ENCODE results near the gene DHFR. TPM values are rescaled to one million over a fixed set of nuclear protein-coding genes. Genes with fewer than 3 reads are reported as not detected.

DHFR gene
- total and polyA plus RNA-seq, 2 of the 8 experiments (the other 6 are each of a cell fraction or from before 2014, with no cell fraction given): 46.4 to 88.9 TPM

- Histone ChIP-seq H3K9me3 (ENCODE audit: insufficient read depth in 2 of 2, low read depth in 1 of 2, low read length in 1 of 2) (no peaks in the 10 kb centered on the region), H4K5ac (ENCODE audit: insufficient read length, low read depth, low read length) (no peak overlapping the region), H3K4me3 (ENCODE audit: extremely low read depth in 1 of 4, insufficient read depth in 2 of 4, low read depth in 3 of 4, low read length in 4 of 4) (no peak overlapping the region), H3K9ac (replicated peaks in 1 of 4; ENCODE audit: extremely low read depth in 1 of 4, low read depth in 3 of 4, low read length in 3 of 4) (no peak overlapping the region), H3K23ac (ENCODE audit: insufficient read length) (no peak overlapping the region), H3K56ac (replicated peaks; ENCODE audit: insufficient read length, low read depth, low read length) (no peak overlapping the region), H3K27me3 (replicated peaks in 1 of 4; ENCODE audit: control insufficient read depth in 3 of 4, extremely low read depth in 1 of 4, insufficient read depth in 3 of 4, low read length in 3 of 4) (no peaks in the 10 kb centered on the region), H3K14ac (ENCODE audit: insufficient read length) (no peak overlapping the region), H3K27ac (ENCODE audit: low read depth, low read length) (no peak overlapping the region), H3K79me2 (ENCODE audit: control insufficient read depth in 1 of 2, insufficient read depth in 2 of 2, low read length in 2 of 2) (no peaks in the 10 kb centered on the region), H3K36me3 (ENCODE audit: control insufficient read depth in 2 of 4, insufficient read depth in 4 of 4, low read length in 3 of 4) (peaks cover 0 to 59% (median 16%) of the 10 kb centered on the region in 4 experiments; a peak in 7 of 8 replicates), H3K18ac (ENCODE audit: extremely low read depth, low read length) (no peak overlapping the region), H2AK5ac (ENCODE audit: low read depth, low read length) (no peak overlapping the region), H3K79me1 (ENCODE audit: low read depth, low read length) (no peaks in the 10 kb centered on the region), H3K23me2 (ENCODE audit: low read depth, low read length) (no peaks in the 10 kb centered on the region; the same call in 1 of the 2 replicates), H3K4ac (replicated peaks; ENCODE audit: insufficient read length, low read depth, low read length) (no peak overlapping the region), H4K8ac (ENCODE audit: extremely low read depth, insufficient read depth, low read length) (no peak overlapping the region), H2BK5ac (ENCODE audit: low read depth, low read length) (no peak overlapping the region), H2BK120ac (replicated peaks; ENCODE audit: low read depth, low read length) (no peak overlapping the region), H2AFZ (ENCODE audit: low read length) (no peak overlapping the region), H3K4me1 (replicated peaks in 1 of 4; ENCODE audit: control insufficient read depth in 3 of 4, insufficient read depth in 4 of 4, low read length in 3 of 4) (no peaks in the 10 kb centered on the region), H2BK12ac (ENCODE audit: low read depth, low read length) (no peak overlapping the region), H4K20me1 (replicated peaks in 1 of 2; ENCODE audit: control insufficient read depth in 1 of 2, insufficient read depth in 2 of 2, low read length in 2 of 2) (peaks cover 0 to 2% of the 10 kb centered on the region in 2 experiments), H2BK20ac (ENCODE audit: low read length) (no peak overlapping the region), H4K91ac (replicated peaks; ENCODE audit: insufficient read length, low read length) (no peak overlapping the region), H2BK15ac (ENCODE audit: low read length) (no peak overlapping the region), H3K4me2 (ENCODE audit: insufficient read depth in 1 of 2, low read depth in 2 of 2, low read length in 2 of 2) (no peak overlapping the region)
- ChIA-PET POLR2A (ENCODE audit: partially characterized antibody) (interaction anchor here (1.4 kb wide), 1 partner anchor 10 kb away, joined by 5 read pairs; no protein-coding TSS in a partner anchor), CTCF (ENCODE audit: partially characterized antibody) (no interaction called here)
- DNase-seq (ENCODE audit: low read depth in 1 of 2, low spot score in 2 of 2) (no peak), FAIRE-seq (no peak)
- WGBS, 2 experiments (ENCODE audit: extremely low coverage in 1 of 2, insufficient coverage in 1 of 2, insufficient read length in 1 of 2, insufficient replicate concordance in 2 of 2, low coverage in 1 of 2, low lambda C conversion rate in 2 of 2, missing lambda C conversion rate in 1 of 2): 86% methylated on average over 2 of the region's 2 CpGs; no CpG with 5 or more reads in 1 of the 2 experiments
- TF ChIP-seq CHD1 (IDR thresholded peaks at IDR 0.05; ENCODE audit: low read depth, low read length): no peak
- no peak for TF ChIP-seq SP1 (IDR thresholded peaks at IDR 0.05; ENCODE audit: low read depth, low read length)
- TF ChIP-seq TBP (IDR thresholded peaks at IDR 0.05; ENCODE audit: low read depth, low read length): no peak
- no peak for TF ChIP-seq SIN3A (conservative IDR thresholded peaks at IDR 0.05 in 1 of 2, IDR thresholded peaks at IDR 0.05 in 1 of 2; ENCODE audit: low read depth in 1 of 2, low read length in 2 of 2)
- TF ChIP-seq CHD2 (IDR thresholded peaks at IDR 0.05; ENCODE audit: low read length): no peak
- TF ChIP-seq CBX8 (IDR thresholded peaks at IDR 0.05; ENCODE audit: borderline replicate concordance, low read depth, low read length): no peak
Observed at GRCh38 chr5:80632700-80633099, 22.1 kb downstream of the DHFR start.
